ENCODE data around the gene ZFAND3. TPM values are rescaled to one million over a fixed set of nuclear protein-coding genes. Genes with fewer than 3 reads are reported as not detected.

ZFAND3 gene
- polyA plus RNA-seq, 1 of the 3 experiments (the other 2 are of a cell fraction): 16.7 TPM

- TF ChIP-seq RFX5 (IDR thresholded peaks at IDR 0.05; ENCODE audit: low read length) (no peak), FOXM1 (IDR thresholded peaks at IDR 0.05; ENCODE audit: low read depth) (no peak), GABPA (IDR thresholded peaks at IDR 0.05; ENCODE audit: low read depth) (no peak), MXI1 (IDR thresholded peaks at IDR 0.05; ENCODE audit: low read depth, low read length) (no peak)
These were observed 341.8 kb downstream of the ZFAND3 start (continued) for GRCh38 chr6:38161331-38161730.

- ChIA-PET CTCF (no interaction called here), POLR2A (no interaction called here)
- 94% methylated on average over 12 of the region's 15 CpGs for WGBS (ENCODE audit: low lambda C conversion rate)
These were observed 342.4 kb downstream of the ZFAND3 start for GRCh38 chr6:38161754-38162492.

GRCh38 chr6:38162493-38163185 is 343.1 kb downstream of the ZFAND3 start:
- Histone ChIP-seq H3K4me2 (no peak overlapping the region), H3F3A (replicated peaks; ENCODE audit: insufficient read depth) (no peaks in the 10 kb centered on the region), H3K27ac (ENCODE audit: low read depth in 2 of 2, low read length in 1 of 2) (no peak overlapping the region), H3K9ac (no peak overlapping the region), H3K9me3 (no peaks in the 10 kb centered on the region), H3K4me3 (ENCODE audit: low read depth in 2 of 2, low read length in 1 of 2) (no peak overlapping the region), H3K79me2 (ENCODE audit: insufficient read depth) (no peaks in the 10 kb centered on the region), H3K36me3 (replicated peaks in 1 of 2; ENCODE audit: control insufficient read depth in 1 of 2, insufficient read depth in 2 of 2, low read length in 1 of 2) (peaks cover 0 to 4% of the 10 kb centered on the region in 2 experiments), H3K4me1 (ENCODE audit: control insufficient read depth in 1 of 2, insufficient read depth in 2 of 2, low read depth in 1 of 2, low read length in 1 of 2) (no peaks in the 10 kb centered on the region; a peak in 1 of 4 replicates), H4K20me1 (ENCODE audit: insufficient read depth) (no peaks in the 10 kb centered on the region), H2AFZ (ENCODE audit: low read depth) (no peak overlapping the region), H3K9me2 (no peaks in the 10 kb centered on the region), H3K27me3 (ENCODE audit: insufficient read depth) (no peaks in the 10 kb centered on the region)
- 93% methylated on average over 15 of the region's 17 CpGs for WGBS (ENCODE audit: low lambda C conversion rate)
- POLR2A ChIA-PET: no interaction called here
- no peak for DNase-seq
- CTCF ChIA-PET: no interaction called here
- no peak for TF ChIP-seq SIN3A (IDR thresholded peaks at IDR 0.05; ENCODE audit: borderline replicate concordance, low read depth, low read length)
- no peak for TF ChIP-seq NFIC (IDR thresholded peaks at IDR 0.05; ENCODE audit: borderline replicate concordance)
- no peak for TF ChIP-seq REST (IDR thresholded peaks at IDR 0.05; ENCODE audit: low read depth, low read length)
- TF ChIP-seq MEF2A (IDR thresholded peaks at IDR 0.05; ENCODE audit: borderline replicate concordance, low read depth): no peak
- TF ChIP-seq TCF12 (IDR thresholded peaks at IDR 0.05): no peak
- TF ChIP-seq ZBTB33 (IDR thresholded peaks at IDR 0.05; ENCODE audit: borderline replicate concordance, low read depth): no peak
- no peak for TF ChIP-seq MAX (IDR thresholded peaks at IDR 0.05; ENCODE audit: low read depth)

More at GRCh38 chr6:38161754-38162492, 342.4 kb downstream of the ZFAND3 start:
- no peak for DNase-seq
- peaks cover 0 to 4% of the 10 kb centered on the region in 2 experiments for H3K36me3 ChIP-seq (replicated peaks in 1 of 2; ENCODE audit: control insufficient read depth in 1 of 2, insufficient read depth in 2 of 2, low read length in 1 of 2)
- no peaks in the 10 kb centered on the region for H3K79me2 ChIP-seq (ENCODE audit: insufficient read depth)
- no peak overlapping the region for H3K4me2 ChIP-seq
- H3K27ac ChIP-seq (ENCODE audit: low read depth in 2 of 2, low read length in 1 of 2): no peak overlapping the region; a peak in 1 of 4 replicates
- H4K20me1 ChIP-seq (ENCODE audit: insufficient read depth): no peaks in the 10 kb centered on the region
- H3K4me1 ChIP-seq (ENCODE audit: control insufficient read depth in 1 of 2, insufficient read depth in 2 of 2, low read depth in 1 of 2, low read length in 1 of 2): no peaks in the 10 kb centered on the region; a peak in 1 of 4 replicates
- H3K9me3 ChIP-seq: no peaks in the 10 kb centered on the region
- no peaks in the 10 kb centered on the region for H3K27me3 ChIP-seq (ENCODE audit: insufficient read depth)
- H3K4me3 ChIP-seq (ENCODE audit: low read depth in 2 of 2, low read length in 1 of 2): no peak overlapping the region
- no peak overlapping the region for H2AFZ ChIP-seq (ENCODE audit: low read depth)
- TF ChIP-seq ELF1 (IDR thresholded peaks at IDR 0.05) (no peak), NFIC (IDR thresholded peaks at IDR 0.05; ENCODE audit: borderline replicate concordance) (no peak), MEF2A (IDR thresholded peaks at IDR 0.05; ENCODE audit: borderline replicate concordance, low read depth) (no peak)
- no peak overlapping the region for H3K9ac ChIP-seq
- H3F3A ChIP-seq (replicated peaks; ENCODE audit: insufficient read depth): no peaks in the 10 kb centered on the region
- H3K9me2 ChIP-seq: no peaks in the 10 kb centered on the region

All from SK-N-SH (cell line).